ENCODE data around the gene CYP4B1. TPM values are rescaled to one million over a fixed set of nuclear protein-coding genes. Genes with fewer than 3 reads are reported as not detected.

CYP4B1 gene
- total RNA-seq, 1 donor from 2014 or later = 74.4 TPM

GRCh38 chr1:46806196-46807020 lies 7.6 kb downstream of the CYP4B1 start:
- no peaks in the 10 kb centered on the region for H3K9me3 ChIP-seq
- H3K4me1 ChIP-seq = peaks cover 38% of the 10 kb centered on the region
- intact Hi-C loops (cut with DNase I) = no loop called here
- peak; percentile 74 to 97 for DNase-seq (ENCODE audit: extremely low spot score in 2 of 2)
- no peaks in the 10 kb centered on the region for H3K27me3 ChIP-seq
- peak overlapping the region; percentile 83 for H3K27ac ChIP-seq
- H3K36me3 ChIP-seq = no peaks in the 10 kb centered on the region
- TF ChIP-seq POLR2AphosphoS5 (IDR thresholded peaks at IDR 0.05; ENCODE audit: insufficient read depth in 1 of 2, low read depth in 1 of 2) (peak; percentile 75 to 98), POLR2A (IDR thresholded peaks at IDR 0.05) (peak in 1 of 2 donors; percentile 8), CTCF (IDR thresholded peaks at IDR 0.05) (no peak)
- no peak overlapping the region for H3K4me3 ChIP-seq

GRCh38 chr1:46807046-46807972 lies 8.5 kb downstream of the CYP4B1 start:
- Histone ChIP-seq H3K27me3 (no peaks in the 10 kb centered on the region), H3K36me3 (no peaks in the 10 kb centered on the region), H3K4me1 (peaks cover 38% of the 10 kb centered on the region), H3K9me3 (no peaks in the 10 kb centered on the region), H3K27ac (peak overlapping the region; percentile 83), H3K4me3 (no peak overlapping the region)
- intact Hi-C loops (cut with DNase I) = no loop called here
- TF ChIP-seq POLR2A (IDR thresholded peaks at IDR 0.05) (no peak), POLR2AphosphoS5 (IDR thresholded peaks at IDR 0.05; ENCODE audit: insufficient read depth in 1 of 2, low read depth in 1 of 2) (peak in 1 of 2 donors; percentile 10)
- peak; percentile 52 to 84 for DNase-seq (ENCODE audit: extremely low spot score in 2 of 2)

GRCh38 chr1:46809071-46809470 lies 10.2 kb downstream of the CYP4B1 start:
- Histone ChIP-seq H3K36me3 (no peaks in the 10 kb centered on the region), H3K27ac (no peak overlapping the region), H3K4me3 (no peak overlapping the region), H3K9me3 (no peaks in the 10 kb centered on the region), H3K4me1 (peaks cover 38% of the 10 kb centered on the region), H3K27me3 (no peaks in the 10 kb centered on the region)
- no peak for DNase-seq (ENCODE audit: extremely low spot score in 2 of 2)
- intact Hi-C loops (cut with DNase I) = no loop called here
- TF ChIP-seq POLR2A (IDR thresholded peaks at IDR 0.05) (no peak), POLR2AphosphoS5 (IDR thresholded peaks at IDR 0.05; ENCODE audit: insufficient read depth in 1 of 2, low read depth in 1 of 2) (no peak), CTCF (IDR thresholded peaks at IDR 0.05) (no peak)

DNA sequence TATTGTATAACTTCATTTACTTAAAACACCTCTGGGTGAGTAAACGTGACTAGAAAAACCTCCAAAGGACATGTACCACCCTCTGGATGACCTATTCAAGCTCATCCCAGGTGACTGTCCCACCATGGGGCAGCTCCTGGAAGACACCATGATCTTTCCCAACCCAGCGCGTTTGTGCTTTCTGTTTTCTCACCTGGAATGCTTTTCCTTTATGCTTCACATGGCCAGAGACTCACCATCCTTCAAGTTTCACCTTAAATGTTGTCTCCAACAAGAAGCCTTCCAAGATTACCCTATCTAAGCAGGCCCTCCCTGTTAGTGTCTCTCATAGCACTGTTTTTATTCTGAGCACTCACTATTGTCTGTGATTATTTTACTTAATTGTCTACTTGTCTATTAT lies 11.1 kb downstream of the CYP4B1 start:
- H3K4me3 ChIP-seq = no peak overlapping the region
- DNase-seq (ENCODE audit: extremely low spot score in 2 of 2) = peak in 1 of 2 donors; percentile 55
- no peaks in the 10 kb centered on the region for H3K9me3 ChIP-seq
- intact Hi-C loops (cut with DNase I) = no loop called here
- TF ChIP-seq CTCF (IDR thresholded peaks at IDR 0.05) (no peak), POLR2A (IDR thresholded peaks at IDR 0.05) (no peak), POLR2AphosphoS5 (IDR thresholded peaks at IDR 0.05; ENCODE audit: insufficient read depth in 1 of 2, low read depth in 1 of 2) (no peak)
- H3K27me3 ChIP-seq = no peaks in the 10 kb centered on the region
- no peak overlapping the region for H3K27ac ChIP-seq
- H3K36me3 ChIP-seq = no peaks in the 10 kb centered on the region
- peaks cover 31% of the 10 kb centered on the region for H3K4me1 ChIP-seq

- Histone ChIP-seq H3K36me3 (no peaks in the 10 kb centered on the region), H3K27me3 (no peaks in the 10 kb centered on the region), H3K27ac (no peak overlapping the region), H3K4me3 (no peak overlapping the region), H3K9me3 (no peaks in the 10 kb centered on the region), H3K4me1 (peaks cover 24% of the 10 kb centered on the region)
- TF ChIP-seq POLR2A (IDR thresholded peaks at IDR 0.05) (no peak), CTCF (IDR thresholded peaks at IDR 0.05) (no peak), POLR2AphosphoS5 (IDR thresholded peaks at IDR 0.05; ENCODE audit: insufficient read depth in 1 of 2, low read depth in 1 of 2) (no peak)
- DNase-seq (ENCODE audit: extremely low spot score in 2 of 2) = peak in 1 of 2 donors; percentile 74
- intact Hi-C loops (cut with DNase I) = no loop called here
Measured at GRCh38 chr1:46810596-46810995, 11.8 kb downstream of the CYP4B1 start.
